Right lobe of liver (tissue), 4 donors: ENCODE results near the gene FOXN4.

ENCODE experiments used
- POLR2A ChIP-seq: fragments of 450-650 bp; IDR thresholded peaks from one replicate; pipeline ENCODE4 v1.6.1; 2017; ENCODE audit warnings: antibody characterized with exemption, mild to moderate bottlenecking
- TF ChIP-seq, protein P1 (sequence below), 4 donors: fragments of 200-600 bp in 3 of 4; fragments of 450-650 bp in 1 of 4; IDR thresholded peaks; one replicate each; pipeline versions ENCODE4 v1.5.1 to v1.8.0; 2016 to 2022; ENCODE audit warnings: antibody characterized with exemption in 4 of 4, mild to moderate bottlenecking in 2 of 4
- donor health status: DM: no; HTN: no; CAD: no.
- donor health status: DM: no; HTN: no; CAD: no.
- donor health status: DM: no; HTN: yes; CAD: no.

DNA sequence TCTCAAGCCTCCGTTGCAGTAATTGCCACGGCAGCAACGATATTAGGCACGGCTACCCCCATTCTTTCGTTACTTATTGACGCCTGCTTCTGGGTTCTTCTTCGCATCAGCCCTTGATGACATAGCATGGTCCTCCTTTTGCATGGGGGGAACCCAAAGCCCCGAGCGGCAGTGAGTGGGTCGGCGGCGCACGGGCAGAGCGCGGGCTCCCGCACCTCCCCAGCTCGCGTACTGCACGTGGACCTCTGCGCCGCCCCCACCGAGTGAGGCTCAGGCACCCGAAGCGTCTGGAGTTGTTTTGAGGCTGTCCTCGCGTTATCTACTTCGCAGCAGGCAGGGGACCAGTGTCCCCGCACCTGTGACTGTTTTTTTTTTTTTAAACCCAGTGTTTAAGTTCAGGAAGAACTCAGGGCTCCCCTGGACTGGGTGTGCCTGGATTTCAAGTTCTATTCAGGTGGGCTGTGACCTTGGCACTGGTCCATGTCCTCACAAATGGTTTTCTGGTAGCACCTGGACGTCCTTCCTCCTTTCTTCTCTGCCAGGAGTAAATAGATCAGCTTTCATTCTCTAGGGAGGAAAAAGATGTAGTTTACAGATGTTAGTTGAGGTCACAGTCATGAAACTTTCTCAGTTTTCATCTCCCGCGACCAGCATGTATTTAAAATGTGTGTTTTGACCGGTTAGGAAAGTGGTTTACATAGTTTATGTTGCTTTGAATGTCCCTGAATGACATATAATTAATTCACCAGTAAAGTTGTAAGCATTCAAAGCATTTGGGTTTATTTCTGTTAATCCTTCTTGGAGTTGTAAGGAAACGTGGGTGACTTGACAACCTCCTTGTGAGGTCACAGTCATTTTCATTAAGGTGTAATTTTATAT lies 1.4 kb upstream of the FOXN4 start:
- TF ChIP-seq, protein P1, sequence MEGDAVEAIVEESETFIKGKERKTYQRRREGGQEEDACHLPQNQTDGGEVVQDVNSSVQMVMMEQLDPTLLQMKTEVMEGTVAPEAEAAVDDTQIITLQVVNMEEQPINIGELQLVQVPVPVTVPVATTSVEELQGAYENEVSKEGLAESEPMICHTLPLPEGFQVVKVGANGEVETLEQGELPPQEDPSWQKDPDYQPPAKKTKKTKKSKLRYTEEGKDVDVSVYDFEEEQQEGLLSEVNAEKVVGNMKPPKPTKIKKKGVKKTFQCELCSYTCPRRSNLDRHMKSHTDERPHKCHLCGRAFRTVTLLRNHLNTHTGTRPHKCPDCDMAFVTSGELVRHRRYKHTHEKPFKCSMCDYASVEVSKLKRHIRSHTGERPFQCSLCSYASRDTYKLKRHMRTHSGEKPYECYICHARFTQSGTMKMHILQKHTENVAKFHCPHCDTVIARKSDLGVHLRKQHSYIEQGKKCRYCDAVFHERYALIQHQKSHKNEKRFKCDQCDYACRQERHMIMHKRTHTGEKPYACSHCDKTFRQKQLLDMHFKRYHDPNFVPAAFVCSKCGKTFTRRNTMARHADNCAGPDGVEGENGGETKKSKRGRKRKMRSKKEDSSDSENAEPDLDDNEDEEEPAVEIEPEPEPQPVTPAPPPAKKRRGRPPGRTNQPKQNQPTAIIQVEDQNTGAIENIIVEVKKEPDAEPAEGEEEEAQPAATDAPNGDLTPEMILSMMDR (IDR thresholded peaks at IDR 0.05), result no peak
- TF ChIP-seq POLR2A, result no peak
